IMR-90 (cell line): ENCODE measurements around the gene LETM1. TPM values are rescaled to one million over a fixed set of nuclear protein-coding genes. Genes with fewer than 3 reads are reported as not detected.

Source experiments
- ATAC-seq: fragments of 200-7000 bp; cut with Tn5 transposase; 2 replicates; pipeline ENCODE4 v1.9.1; 2020; ENCODE audit warnings: low read depth, mild to moderate bottlenecking, moderate library complexity
- BruUV-seq: library from RNA; stranded (reverse); fragments of 400-500 nt; replicated peaks from 2 replicates; lab custom pipeline; 2021; lab: Mats Ljungman, UMichigan
- CTCF ChIA-PET: fragments of 300-600 bp; formaldehyde crosslinking; extraction: SDS; loops from one replicate; lab custom pipeline; 2021; ENCODE audit warnings: antibody characterized with exemption; lab: Yijun Ruan, JAX
- POLR2A ChIA-PET: fragments of 300-600 bp; sonication (Branson Sonifier 250); formaldehyde crosslinking; loops from one replicate; lab custom pipeline; 2022; ENCODE audit warnings: antibody characterized with exemption; ENCODE audit not compliant: unreplicated experiment; lab: Charles Lee
- DNase-seq: peaks from one replicate; pipeline ENCODE4 v3.0.0; 2013
- H2AFZ ChIP-seq: replicated peaks from 2 replicates; pipeline ENCODE3; 2013; ENCODE audit warnings: low read length, mild to moderate bottlenecking; ENCODE audit not compliant: poor library complexity
- H2AK5ac ChIP-seq: 2 replicates; pipeline ENCODE4 v1.6.1; 2013; ENCODE audit warnings: low read depth, low read length, inconsistent platforms
- H2AK9ac ChIP-seq: replicated peaks from 2 replicates; pipeline ENCODE3; 2013; ENCODE audit warnings: mild to moderate bottlenecking, low read depth, low read length, moderate library complexity; ENCODE audit not compliant: poor library complexity
- H2BK120ac ChIP-seq: 2 replicates; pipeline ENCODE4 v1.6.1; 2013; ENCODE audit warnings: low read depth, low read length, inconsistent platforms
- H2BK15ac ChIP-seq: 3 replicates; pipeline ENCODE4 v1.6.1; 2013; ENCODE audit warnings: low read depth, low read length, inconsistent platforms
- H2BK20ac ChIP-seq: 2 replicates; pipeline ENCODE4 v1.6.1; 2013; ENCODE audit warnings: low read depth, mild to moderate bottlenecking, inconsistent platforms, low read length, moderate library complexity
- H2BK5ac ChIP-seq: 2 replicates; pipeline ENCODE4 v1.6.1; 2013; ENCODE audit warnings: mild to moderate bottlenecking, low read depth, low read length, inconsistent platforms; ENCODE audit not compliant: poor library complexity, severe bottlenecking
- H3K14ac ChIP-seq: replicated peaks from 2 replicates; pipeline ENCODE4 v1.6.1; 2013; ENCODE audit warnings: low read depth, low read length, inconsistent platforms
- H3K18ac ChIP-seq: 2 replicates; pipeline ENCODE4 v1.6.1; 2013; ENCODE audit warnings: low read depth, low read length, control low read depth
- H3K23ac ChIP-seq: 2 replicates; pipeline ENCODE4 v1.6.1; 2013; ENCODE audit warnings: low read depth, low read length, inconsistent platforms
- H3K27ac ChIP-seq: 2 replicates; pipeline ENCODE4 v1.5.1; 2013; ENCODE audit warnings: mild to moderate bottlenecking, control low read depth, low read length; ENCODE audit not compliant: insufficient read depth
- H3K27me3 ChIP-seq: 2 replicates; pipeline ENCODE4 v1.6.1; 2013; ENCODE audit warnings: low read length; ENCODE audit not compliant: control insufficient read depth, insufficient read depth
- H3K36me3 ChIP-seq: 2 replicates; pipeline ENCODE4 v1.6.1; 2013; ENCODE audit warnings: low read length, mixed read lengths; ENCODE audit not compliant: control insufficient read depth, insufficient read depth
- H3K4ac ChIP-seq: 2 replicates; pipeline ENCODE4 v1.6.1; 2013; ENCODE audit warnings: low read depth, low read length, inconsistent platforms
- H3K4me1 ChIP-seq: 2 replicates; pipeline ENCODE4 v1.6.1; 2013; ENCODE audit warnings: low read length, mixed read lengths; ENCODE audit not compliant: control insufficient read depth, insufficient read depth
- H3K4me2 ChIP-seq: 2 replicates; pipeline ENCODE4 v1.6.1; 2013; ENCODE audit warnings: low read depth, mild to moderate bottlenecking, control low read depth, low read length, moderate library complexity
- H3K4me3 ChIP-seq: 2 replicates; pipeline ENCODE4 v1.5.1; 2013; ENCODE audit warnings: low read depth, mild to moderate bottlenecking, control low read depth, low read length, moderate library complexity; ENCODE audit not compliant: insufficient read depth
- H3K56ac ChIP-seq: 2 replicates; pipeline ENCODE4 v1.6.1; 2013; ENCODE audit warnings: low read length, inconsistent platforms; ENCODE audit not compliant: insufficient read depth; ENCODE audit errors: extremely low read depth
- H3K79me1 ChIP-seq, 2 experiments: 2 replicates each; pipeline ENCODE4 v1.6.1; 2013; ENCODE audit warnings: low read length in 2 of 2, inconsistent platforms in 1 of 2, low read depth in 1 of 2
- H3K9ac ChIP-seq: 2 replicates; pipeline ENCODE4 v1.6.1; 2013; ENCODE audit warnings: low read depth, low read length, control low read depth
- H3K9me1 ChIP-seq: 2 replicates; pipeline ENCODE4 v1.6.1; 2013; ENCODE audit warnings: low read length, inconsistent platforms; ENCODE audit not compliant: insufficient read depth
- H3K9me3 ChIP-seq: 2 replicates; pipeline ENCODE4 v1.6.1; 2013; ENCODE audit warnings: low read length; ENCODE audit not compliant: control insufficient read depth, insufficient read depth
- H4K20me1 ChIP-seq: 2 replicates; pipeline ENCODE4 v1.6.1; 2013; ENCODE audit warnings: low read length, inconsistent platforms; ENCODE audit not compliant: insufficient read depth
- H4K5ac ChIP-seq: 2 replicates; pipeline ENCODE4 v1.6.1; 2013; ENCODE audit warnings: mild to moderate bottlenecking, low read depth, low read length, control low read depth
- H4K8ac ChIP-seq, 2 experiments: 2 replicates each; pipeline ENCODE4 v1.6.1; 2013; ENCODE audit warnings: low read depth in 2 of 2, low read length in 2 of 2, control low read depth in 1 of 2, inconsistent platforms in 1 of 2
- H4K91ac ChIP-seq: 2 replicates; pipeline ENCODE4 v1.6.1; 2013; ENCODE audit warnings: low read depth, low read length, inconsistent platforms; ENCODE audit not compliant: insufficient read depth
- BHLHE40 ChIP-seq: fragments of 150-350 bp; IDR thresholded peaks from 2 replicates; pipeline ENCODE4 v1.6.1; 2016; ENCODE audit warnings: mild to moderate bottlenecking, low read depth, low read length
- CEBPB ChIP-seq: IDR thresholded peaks from 2 replicates; pipeline ENCODE4 v1.6.1; 2012; ENCODE audit warnings: low read depth, low read length, improper control_type of control experiment
- CHD1 ChIP-seq: IDR thresholded peaks from 2 replicates; pipeline ENCODE4 v1.6.1; 2012; ENCODE audit warnings: low read depth, low read length, improper control_type of control experiment
- ELK1 ChIP-seq: fragments of 150-350 bp; IDR thresholded peaks from 2 replicates; pipeline ENCODE4 v1.6.1; 2016; ENCODE audit warnings: low read depth, mild to moderate bottlenecking, low read length, moderate library complexity, borderline replicate concordance
- FOS ChIP-seq: fragments of 150-350 bp; IDR thresholded peaks from 2 replicates; pipeline ENCODE4 v1.6.1; 2016; ENCODE audit warnings: low read depth, low read length
- MAFK ChIP-seq: IDR thresholded peaks from 2 replicates; pipeline ENCODE4 v1.6.1; 2012; ENCODE audit warnings: low read depth, low read length, improper control_type of control experiment
- MAZ ChIP-seq: IDR thresholded peaks from 2 replicates; pipeline ENCODE4 v1.6.1; 2012; ENCODE audit warnings: low read depth, mild to moderate bottlenecking, low read length, improper control_type of control experiment, moderate library complexity, borderline replicate concordance
- MXI1 ChIP-seq: IDR thresholded peaks from 2 replicates; pipeline ENCODE4 v1.6.1; 2012; ENCODE audit warnings: low read depth, mild to moderate bottlenecking, low read length, moderate library complexity, borderline replicate concordance
- NFE2L2 ChIP-seq: fragments of 150-350 bp; IDR thresholded peaks from 2 replicates; pipeline ENCODE4 v1.6.1; 2016; ENCODE audit warnings: low read depth, mild to moderate bottlenecking, low read length
- POLR2A ChIP-seq: IDR thresholded peaks from 2 replicates; pipeline ENCODE4 v1.6.1; 2012; ENCODE audit warnings: mild to moderate bottlenecking, low read depth, low read length
- RAD21 ChIP-seq: IDR thresholded peaks from 2 replicates; pipeline ENCODE4 v1.6.1; 2012; ENCODE audit warnings: low read length, improper control_type of control experiment
- RCOR1 ChIP-seq: IDR thresholded peaks from 2 replicates; pipeline ENCODE4 v1.6.1; 2012; ENCODE audit warnings: mild to moderate bottlenecking, low read length, improper control_type of control experiment; ENCODE audit not compliant: insufficient replicate concordance
- RFX5 ChIP-seq: IDR thresholded peaks from 2 replicates; pipeline ENCODE4 v1.8.0; 2012; ENCODE audit warnings: low read depth, mild to moderate bottlenecking, low read length, moderate library complexity
- SMC3 ChIP-seq: fragments of 150-350 bp; IDR thresholded peaks from 2 replicates; pipeline ENCODE4 v1.6.1; 2016; ENCODE audit warnings: low read depth, mild to moderate bottlenecking, antibody characterized with exemption, low read length, moderate library complexity
- WGBS, 2 experiments: methylation state at CpG; one replicate each; pipeline versions ENCODE4 v1.1.5 to v1.1.7; 2013; ENCODE audit warnings: missing lambda C conversion rate in 2 of 2; ENCODE audit not compliant: insufficient read length in 1 of 2; ENCODE audit errors: extremely low coverage in 2 of 2; 5-methylcytosine and 5-hydroxymethylcytosine counted together
- dilution Hi-C: fragments of 300-500 bp; cut with HindIII; formaldehyde crosslinking; loops from one replicate; pipeline ENCODE4 v1.14.3; 2018; ENCODE audit warnings: low sequenced_read_pairs; ENCODE audit not compliant: unreplicated experiment
- in situ Hi-C: fragments of 300-500 bp; cut with MboI; formaldehyde crosslinking; loops from 3 replicates; pipeline ENCODE4 v1.14.3; 2019; ENCODE audit warnings: low sequenced_read_pairs, inconsistent platforms, mixed read lengths
- intact Hi-C: fragments of 100-400 bp; cut with micrococcal nuclease; formaldehyde crosslinking; loops from 2 replicates; pipeline ENCODE4 v1.10.0; 2022
- polyA plus RNA-seq, 3 experiments: library from polyadenylated mRNA; depleted of rRNA; stranded (reverse); fragments of >200 nt; gene quantifications; 2 replicates each; pipeline ENCODE4 v1.2.3, GENCODE V29; 2012; ENCODE audit warnings: low replicate concordance in 1 of 3
- total RNA-seq: library from RNA; depleted of rRNA; stranded (reverse); fragments of >200 nt; gene quantifications from 2 replicates; pipeline ENCODE4 v1.2.3, GENCODE V29; 2012
- TF ChIP-seq, protein P1 (sequence below): conservative IDR thresholded peaks from 2 replicates; pipeline ENCODE4 v1.5.1; 2012; ENCODE audit warnings: mild to moderate bottlenecking, low read depth, low read length, improper control_type of control experiment
- TF ChIP-seq, protein P2 (sequence below): fragments of 150-350 bp; IDR thresholded peaks from 2 replicates; pipeline ENCODE4 v1.6.1; 2017; ENCODE audit warnings: mild to moderate bottlenecking, antibody characterized with exemption, low read length, low read depth

The LETM1 gene
- total and polyA plus RNA-seq, 2 of the 4 experiments (the other 2 are of a cell fraction), result 25.0 to 49.3 TPM

DNA sequence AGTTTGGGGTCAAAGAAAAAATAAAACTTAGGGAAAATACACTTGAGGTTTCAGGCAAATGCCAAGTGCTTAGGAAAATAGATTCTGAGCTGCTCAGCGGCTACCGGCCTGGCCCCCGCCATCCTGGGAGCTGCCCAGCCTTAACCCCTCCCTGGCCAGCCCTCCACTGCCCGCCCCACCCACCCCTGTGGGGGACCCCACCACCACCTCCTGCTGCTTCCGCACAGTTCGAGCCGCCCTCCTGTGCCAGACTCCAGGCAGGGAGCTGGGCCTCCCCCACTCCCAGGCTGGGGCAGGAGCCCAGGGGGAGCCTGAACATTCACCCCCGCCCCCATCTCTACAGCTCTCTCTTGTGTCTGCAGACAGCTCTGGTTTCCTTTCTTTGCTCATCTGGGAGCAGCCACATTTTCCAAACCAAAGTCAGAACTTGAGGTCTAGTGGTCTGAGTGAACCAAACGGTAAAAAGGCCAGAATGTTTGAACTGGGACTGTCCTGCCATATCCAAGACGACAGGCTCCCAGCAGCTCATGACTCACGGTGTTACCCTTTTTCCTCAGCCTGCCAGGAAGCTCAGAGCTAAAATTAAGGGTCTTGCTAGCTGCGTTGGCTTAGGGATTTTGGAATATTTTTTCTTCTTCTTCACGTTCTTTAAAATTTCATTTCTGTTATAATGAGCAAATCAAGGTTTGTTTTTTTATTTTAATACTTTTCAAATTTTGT is 67.5 kb downstream of the LETM1 start:
- Histone ChIP-seq H2BK5ac (no peak overlapping the region), H3K56ac (no peak overlapping the region), H3K23ac (no peak overlapping the region), H3K27ac (no peak overlapping the region), H3K27me3 (peaks cover 34% of the 10 kb centered on the region; the same call in 1 of the 2 replicates), H3K9me1 (no peaks in the 10 kb centered on the region), H4K91ac (no peak overlapping the region), H3K36me3 (no peaks in the 10 kb centered on the region), H3K4me3 (no peak overlapping the region), H3K9me3 (no peaks in the 10 kb centered on the region), H2BK15ac (no peak overlapping the region), H3K18ac (no peak overlapping the region), H4K20me1 (no peaks in the 10 kb centered on the region; the same call in 1 of the 2 replicates), H3K9ac (no peak overlapping the region), H2AK5ac (no peak overlapping the region), H2AK9ac (no peak overlapping the region), H4K8ac (no peak overlapping the region), H3K4me1 (no peaks in the 10 kb centered on the region; the same call in 1 of the 2 replicates), H2BK120ac (no peak overlapping the region), H4K5ac (no peak overlapping the region), H3K14ac (no peak overlapping the region), H2BK20ac (no peak overlapping the region), H3K4me2 (no peak overlapping the region), H2AFZ (peak overlapping the region; percentile 11), H3K4ac (no peak overlapping the region), H3K79me1 (no peaks in the 10 kb centered on the region)
- WGBS, 2 experiments, result no CpG with 5 or more reads among the region's 13 CpGs
- POLR2A ChIA-PET, result no interaction called here
- CTCF ChIA-PET, result no interaction called here
- no TSS peak for BruUV-seq
- ATAC-seq (no peak), DNase-seq (no peak)
- no peak for TF ChIP-seq MAFK
- no peak for TF ChIP-seq MXI1
- no peak for TF ChIP-seq CHD1
- TF ChIP-seq, protein P1, sequence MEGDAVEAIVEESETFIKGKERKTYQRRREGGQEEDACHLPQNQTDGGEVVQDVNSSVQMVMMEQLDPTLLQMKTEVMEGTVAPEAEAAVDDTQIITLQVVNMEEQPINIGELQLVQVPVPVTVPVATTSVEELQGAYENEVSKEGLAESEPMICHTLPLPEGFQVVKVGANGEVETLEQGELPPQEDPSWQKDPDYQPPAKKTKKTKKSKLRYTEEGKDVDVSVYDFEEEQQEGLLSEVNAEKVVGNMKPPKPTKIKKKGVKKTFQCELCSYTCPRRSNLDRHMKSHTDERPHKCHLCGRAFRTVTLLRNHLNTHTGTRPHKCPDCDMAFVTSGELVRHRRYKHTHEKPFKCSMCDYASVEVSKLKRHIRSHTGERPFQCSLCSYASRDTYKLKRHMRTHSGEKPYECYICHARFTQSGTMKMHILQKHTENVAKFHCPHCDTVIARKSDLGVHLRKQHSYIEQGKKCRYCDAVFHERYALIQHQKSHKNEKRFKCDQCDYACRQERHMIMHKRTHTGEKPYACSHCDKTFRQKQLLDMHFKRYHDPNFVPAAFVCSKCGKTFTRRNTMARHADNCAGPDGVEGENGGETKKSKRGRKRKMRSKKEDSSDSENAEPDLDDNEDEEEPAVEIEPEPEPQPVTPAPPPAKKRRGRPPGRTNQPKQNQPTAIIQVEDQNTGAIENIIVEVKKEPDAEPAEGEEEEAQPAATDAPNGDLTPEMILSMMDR, result no peak
- no peak for TF ChIP-seq RCOR1
- TF ChIP-seq, protein P2, sequence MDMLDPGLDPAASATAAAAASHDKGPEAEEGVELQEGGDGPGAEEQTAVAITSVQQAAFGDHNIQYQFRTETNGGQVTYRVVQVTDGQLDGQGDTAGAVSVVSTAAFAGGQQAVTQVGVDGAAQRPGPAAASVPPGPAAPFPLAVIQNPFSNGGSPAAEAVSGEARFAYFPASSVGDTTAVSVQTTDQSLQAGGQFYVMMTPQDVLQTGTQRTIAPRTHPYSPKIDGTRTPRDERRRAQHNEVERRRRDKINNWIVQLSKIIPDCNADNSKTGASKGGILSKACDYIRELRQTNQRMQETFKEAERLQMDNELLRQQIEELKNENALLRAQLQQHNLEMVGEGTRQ, result no peak
- no peak for TF ChIP-seq CEBPB
- TF ChIP-seq BHLHE40, result no peak
- no peak for TF ChIP-seq RAD21
- TF ChIP-seq NFE2L2, result no peak
- TF ChIP-seq MAZ, result no peak
- no peak for TF ChIP-seq SMC3
- no peak for TF ChIP-seq POLR2A
- no peak for TF ChIP-seq ELK1
- TF ChIP-seq FOS, result no peak
- TF ChIP-seq RFX5, result no peak
- intact Hi-C loops (no loop called here), in situ Hi-C loops (no loop called here), dilution Hi-C loops (no loop called here)
